ENCODE measurements around the gene METTL26. TPM values are rescaled to one million over a fixed set of nuclear protein-coding genes. Genes with fewer than 3 reads are reported as not detected.

Gene METTL26
- total and polyA plus RNA-seq, 2 of the 8 experiments (the other 6 are each of a cell fraction or from before 2014, with no cell fraction given): 100 to 186 TPM

GRCh38 chr16:644556-644955 is 8.5 kb upstream of the METTL26 start (continued):
- no peak for TF ChIP-seq CHD7 (IDR thresholded peaks at IDR 0.05; ENCODE audit: insufficient replicate concordance, low read length)
- TF ChIP-seq SRF (IDR thresholded peaks at IDR 0.05; ENCODE audit: low read depth, low read length): no peak
- no peak for TF ChIP-seq E2F6 (IDR thresholded peaks at IDR 0.05)
- TF ChIP-seq JUND (IDR thresholded peaks at IDR 0.05; ENCODE audit: low read length): no peak
- TF ChIP-seq POLR2A (IDR thresholded peaks at IDR 0.05; ENCODE audit: control extremely low read depth in 1 of 2, low read depth in 2 of 2, low read length in 2 of 2): no peak
- no peak for TF ChIP-seq GABPA (IDR thresholded peaks at IDR 0.05; ENCODE audit: borderline replicate concordance, insufficient read depth, low read length)

Data from H1 (cell line).